GM20000 (cell line): Measurements from ENCODE around the gene DEPP1.

Source experiments
- DNase-seq: peaks from one replicate; pipeline ENCODE4 v3.0.0; 2012; ENCODE audit warnings: low spot score
- TF ChIP-seq, protein P1 (sequence below): IDR thresholded peaks from 2 replicates; pipeline ENCODE4 v1.5.1; 2012; ENCODE audit warnings: mild to moderate bottlenecking, control low read depth; ENCODE audit errors: extremely low read depth, missing control alignments

DEPP1 gene

GRCh38 chr10:44982114-44982460 lies 3.5 kb upstream of the DEPP1 start:
- TF ChIP-seq, protein P1, sequence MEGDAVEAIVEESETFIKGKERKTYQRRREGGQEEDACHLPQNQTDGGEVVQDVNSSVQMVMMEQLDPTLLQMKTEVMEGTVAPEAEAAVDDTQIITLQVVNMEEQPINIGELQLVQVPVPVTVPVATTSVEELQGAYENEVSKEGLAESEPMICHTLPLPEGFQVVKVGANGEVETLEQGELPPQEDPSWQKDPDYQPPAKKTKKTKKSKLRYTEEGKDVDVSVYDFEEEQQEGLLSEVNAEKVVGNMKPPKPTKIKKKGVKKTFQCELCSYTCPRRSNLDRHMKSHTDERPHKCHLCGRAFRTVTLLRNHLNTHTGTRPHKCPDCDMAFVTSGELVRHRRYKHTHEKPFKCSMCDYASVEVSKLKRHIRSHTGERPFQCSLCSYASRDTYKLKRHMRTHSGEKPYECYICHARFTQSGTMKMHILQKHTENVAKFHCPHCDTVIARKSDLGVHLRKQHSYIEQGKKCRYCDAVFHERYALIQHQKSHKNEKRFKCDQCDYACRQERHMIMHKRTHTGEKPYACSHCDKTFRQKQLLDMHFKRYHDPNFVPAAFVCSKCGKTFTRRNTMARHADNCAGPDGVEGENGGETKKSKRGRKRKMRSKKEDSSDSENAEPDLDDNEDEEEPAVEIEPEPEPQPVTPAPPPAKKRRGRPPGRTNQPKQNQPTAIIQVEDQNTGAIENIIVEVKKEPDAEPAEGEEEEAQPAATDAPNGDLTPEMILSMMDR = no peak
- DNase-seq = no peak

GRCh38 chr10:44981172-44982113 lies 2.8 kb upstream of the DEPP1 start:
- TF ChIP-seq, protein P1 = no peak
- peak; percentile 57 for DNase-seq

DNA sequence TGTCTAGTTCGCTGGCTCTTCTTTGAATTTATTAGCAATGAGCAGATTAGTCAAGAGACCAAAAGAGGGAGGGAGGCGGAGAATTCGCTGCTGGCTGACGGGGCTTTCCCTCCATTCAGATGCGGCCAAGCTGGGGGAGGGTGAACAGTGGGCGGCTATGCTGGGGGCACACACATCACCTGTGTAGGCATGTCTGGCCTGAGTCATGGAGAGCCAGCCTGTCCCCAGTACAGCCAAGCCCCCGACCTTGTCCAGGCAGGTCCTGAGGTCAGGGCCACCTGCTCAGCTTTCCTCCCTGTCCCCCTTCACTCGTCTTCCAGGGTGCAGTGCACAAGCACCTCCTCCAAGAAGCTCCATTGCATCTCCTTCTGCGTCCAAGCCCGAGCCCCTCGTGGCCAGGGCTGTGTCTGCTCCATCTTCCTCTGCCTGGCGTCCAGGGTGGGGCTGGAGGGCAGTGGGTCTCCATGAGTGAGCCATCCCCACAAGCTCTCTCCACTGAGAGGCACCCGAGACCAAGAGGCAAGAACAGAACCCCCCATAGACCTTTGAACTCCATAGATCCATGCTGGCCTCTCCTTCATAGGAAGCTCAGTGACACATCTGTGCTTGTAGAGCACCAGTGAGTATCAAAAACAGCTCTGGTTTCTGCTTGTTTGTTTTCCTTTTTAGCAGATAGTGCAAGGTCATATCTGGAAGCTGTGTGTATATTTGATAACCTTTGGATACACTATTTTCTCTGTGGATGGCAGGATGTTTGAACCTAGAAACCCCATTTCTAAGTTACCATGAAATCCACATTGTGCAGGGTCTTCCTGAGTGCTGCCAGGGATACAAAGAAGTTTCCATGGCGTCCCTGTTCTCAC lies 1.9 kb upstream of the DEPP1 start:
- DNase-seq = peak; percentile 60
- TF ChIP-seq, protein P1 = no peak

DNA sequence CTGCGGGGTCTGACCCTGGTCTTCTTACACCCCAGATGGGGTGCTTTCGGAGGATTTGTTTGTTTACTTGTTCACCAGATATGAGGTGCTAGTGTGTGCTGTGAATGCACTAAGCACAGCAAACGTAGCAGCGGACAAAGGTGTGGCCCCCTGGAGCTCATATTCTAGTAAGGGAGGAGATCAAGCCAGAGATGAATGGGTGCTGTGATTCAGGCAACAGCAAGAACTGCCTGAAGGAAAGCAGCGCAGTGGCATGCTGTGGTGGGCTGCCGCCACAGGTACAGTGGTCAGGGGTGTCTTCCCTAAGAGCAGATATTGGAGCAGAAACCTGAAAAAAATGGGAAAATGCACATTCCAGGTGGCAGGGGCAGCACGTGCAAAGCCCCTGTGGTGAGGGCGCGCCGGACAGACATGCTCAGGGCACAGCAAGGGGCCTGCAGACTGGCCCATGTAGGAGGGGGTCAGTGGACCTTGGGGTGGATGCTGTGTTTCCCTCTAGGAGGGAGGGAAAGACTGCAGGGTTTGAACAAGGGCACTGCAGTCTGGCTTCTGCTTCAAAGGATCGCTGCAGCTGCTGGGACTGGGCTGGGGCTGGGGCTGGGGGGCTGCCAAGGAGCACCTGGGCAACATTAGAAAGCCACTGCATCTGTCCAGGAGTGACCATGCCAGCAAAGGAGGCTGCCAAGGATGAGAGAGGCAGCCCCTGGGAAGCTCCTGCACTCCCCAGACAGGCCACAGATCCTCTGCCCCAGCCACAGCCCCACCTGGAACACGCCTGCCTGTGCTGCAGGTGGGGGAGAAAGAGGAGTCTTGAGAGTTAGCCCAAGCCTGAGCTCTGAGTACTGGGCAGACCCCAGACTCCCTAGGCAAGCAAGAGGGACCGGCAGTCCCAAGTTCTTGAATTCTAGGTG lies 927 bp upstream of the DEPP1 start:
- TF ChIP-seq, protein P1 = no peak

DNA sequence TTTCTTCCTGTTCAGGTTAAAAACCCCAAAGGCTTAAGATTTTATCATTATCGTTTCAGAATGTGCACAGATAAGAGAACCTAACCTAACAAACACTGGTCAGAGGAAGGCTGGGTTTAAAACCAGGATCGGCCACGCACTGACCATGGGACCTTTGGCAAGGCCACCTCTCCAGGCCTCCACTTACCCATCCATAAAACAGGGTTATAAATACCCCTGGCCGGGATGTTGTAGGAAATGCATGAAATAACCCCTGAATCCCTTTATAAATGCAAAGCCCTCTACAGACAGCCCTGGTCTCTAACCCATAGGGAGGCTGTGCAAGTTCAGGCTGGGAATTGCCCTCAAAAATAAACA lies 418 bp downstream of the DEPP1 start:
- TF ChIP-seq, protein P1 = no peak
- no peak for DNase-seq

More for the DNA sequence above, 927 bp upstream of the DEPP1 start:
- no peak for DNase-seq

GRCh38 chr10:44977287-44978212 lies 1.1 kb downstream of the DEPP1 start:
- DNase-seq = no peak
- TF ChIP-seq, protein P1 = no peak
